Mesothelial cell of epicardium (in vitro differentiated cells): ENCODE results near the gene PNKD. TPM values are rescaled to one million over a fixed set of nuclear protein-coding genes. Genes with fewer than 3 reads are reported as not detected.
A peak's percentile ranks its signal among the peaks of the same experiment; 100 is the strongest.

Experiments
- DNase-seq, 2 experiments: peaks; one replicate each; pipeline ENCODE4 v3.0.0; 2021; ENCODE audit warnings: low spot score in 2 of 2; ENCODE audit not compliant: unreplicated experiment in 2 of 2
- H3K27ac Mint-ChIP-seq: 2 replicates; pipeline ENCODE4 v1.8.0; 2021; ENCODE audit warnings: mixed read lengths
- H3K27me3 Mint-ChIP-seq: 2 replicates; pipeline ENCODE4 v1.8.0; 2021; ENCODE audit warnings: low read depth, mixed read lengths
- H3K36me3 Mint-ChIP-seq: 2 replicates; pipeline ENCODE4 v1.8.0; 2021; ENCODE audit warnings: mixed read lengths
- H3K4me1 Mint-ChIP-seq: 2 replicates; pipeline ENCODE4 v1.8.0; 2021; ENCODE audit warnings: mixed read lengths
- H3K4me3 Mint-ChIP-seq: 2 replicates; pipeline ENCODE4 v1.8.0; 2021; ENCODE audit warnings: mild to moderate bottlenecking, moderate library complexity, mixed read lengths
- H3K9me3 Mint-ChIP-seq: 2 replicates; pipeline ENCODE4 v1.8.0; 2021; ENCODE audit warnings: mixed read lengths
- CTCF ChIP-seq: fragments of 200-600 bp; sonication (generic); IDR thresholded peaks from one replicate; pipeline ENCODE4 v1.5.0; 2021; ENCODE audit warnings: antibody characterized with exemption; ENCODE audit not compliant: unreplicated experiment
- total RNA-seq: library from RNA; stranded (reverse); gene quantifications from 3 replicates; pipeline ENCODE4 v1.2.1, GENCODE V29; 2021

PNKD gene
- total RNA-seq, 1 donor from 2014 or later = 63.2 TPM

- peak overlapping the region; percentile 30 for H3K27ac Mint-ChIP-seq
- H3K36me3 Mint-ChIP-seq = peaks cover 7% of the 10 kb centered on the region
- DNase-seq = no peak
- H3K27me3 Mint-ChIP-seq = no peaks in the 10 kb centered on the region
- H3K4me3 Mint-ChIP-seq = no peak overlapping the region
- no peaks in the 10 kb centered on the region for H3K9me3 Mint-ChIP-seq
- TF ChIP-seq CTCF = no peak
- H3K4me1 Mint-ChIP-seq = peaks cover 31% of the 10 kb centered on the region
Measured at GRCh38 chr2:218261423-218262236, 8.7 kb upstream of the PNKD start.

- no peaks in the 10 kb centered on the region for H3K9me3 Mint-ChIP-seq
- no peak overlapping the region for H3K4me3 Mint-ChIP-seq
- H3K36me3 Mint-ChIP-seq = peaks cover 10% of the 10 kb centered on the region
- TF ChIP-seq CTCF = no peak
- peaks cover 31% of the 10 kb centered on the region for H3K4me1 Mint-ChIP-seq
- no peak for DNase-seq
- H3K27ac Mint-ChIP-seq = no peak overlapping the region
- no peaks in the 10 kb centered on the region for H3K27me3 Mint-ChIP-seq
Measured at GRCh38 chr2:218262237-218262600, 8.1 kb upstream of the PNKD start.

GRCh38 chr2:218262631-218263586 lies 7.4 kb upstream of the PNKD start:
- no peak for DNase-seq
- Mint-ChIP-seq H3K36me3 (peaks cover 14% of the 10 kb centered on the region), H3K4me3 (no peak overlapping the region), H3K4me1 (peaks cover 27% of the 10 kb centered on the region), H3K27ac (no peak overlapping the region), H3K9me3 (no peaks in the 10 kb centered on the region), H3K27me3 (no peaks in the 10 kb centered on the region)
- no peak for TF ChIP-seq CTCF

- Mint-ChIP-seq H3K9me3 (no peaks in the 10 kb centered on the region), H3K27ac (no peak overlapping the region), H3K27me3 (no peaks in the 10 kb centered on the region), H3K4me3 (no peak overlapping the region), H3K4me1 (peaks cover 22% of the 10 kb centered on the region), H3K36me3 (peaks cover 14% of the 10 kb centered on the region)
- no peak for TF ChIP-seq CTCF
- DNase-seq = no peak
Measured at GRCh38 chr2:218263817-218264641, 6.3 kb upstream of the PNKD start.
